Naive B cell (primary cell): ENCODE data around the gene SPRR2F. TPM values are rescaled to one million over a fixed set of nuclear protein-coding genes. Genes with fewer than 3 reads are reported as not detected.
A peak's percentile ranks its signal among the peaks of the same experiment; 100 is the strongest.
"Not testable (repeated sequence)": the region's sequence is repeated elsewhere in the genome, so short reads cannot be mapped to it uniquely, and the experiment has no call there.

Source experiments
- ATAC-seq, 2 donors: fragments of 150-1000 bp; cut with Tn5 transposase; 2 replicates each; pipeline ENCODE4 v1.10.0; 2021; ENCODE audit warnings: low read depth in 2 of 2, mild to moderate bottlenecking in 2 of 2, moderate library complexity in 2 of 2
- DNase-seq: peaks from one replicate; pipeline ENCODE4 v3.0.0; 2022
- H3K27ac Mint-ChIP-seq, 6 donors: one replicate each; pipeline ENCODE4 v1.8.0; 2020 to 2022; ENCODE audit warnings: mild to moderate bottlenecking in 6 of 6, mixed read lengths in 6 of 6, moderate library complexity in 5 of 6, inconsistent platforms in 2 of 6
- H3K27me3 Mint-ChIP-seq, 3 donors: one replicate each; pipeline ENCODE4 v1.8.0; 2021 to 2022; ENCODE audit warnings: mixed read lengths in 3 of 3, mild to moderate bottlenecking in 1 of 3
- H3K36me3 Mint-ChIP-seq, 2 donors: one replicate each; pipeline ENCODE4 v1.8.0; 2020 to 2022; ENCODE audit warnings: mixed read lengths in 2 of 2, inconsistent platforms in 1 of 2, mild to moderate bottlenecking in 1 of 2
- H3K4me1 Mint-ChIP-seq, 3 donors: one replicate each; pipeline ENCODE4 v1.8.0; 2020 to 2022; ENCODE audit warnings: mixed read lengths in 3 of 3, inconsistent platforms in 1 of 3, mild to moderate bottlenecking in 1 of 3, moderate library complexity in 1 of 3
- H3K4me3 Mint-ChIP-seq, 8 donors: one replicate each; pipeline ENCODE4 v1.8.0; 2020 to 2022; ENCODE audit warnings: mild to moderate bottlenecking in 8 of 8, mixed read lengths in 8 of 8, moderate library complexity in 8 of 8, inconsistent platforms in 2 of 8
- H3K9me3 Mint-ChIP-seq, 7 donors: one replicate each; pipeline ENCODE4 v1.8.0; 2020 to 2022; ENCODE audit warnings: mixed read lengths in 7 of 7, mild to moderate bottlenecking in 5 of 7, inconsistent platforms in 2 of 7, moderate library complexity in 1 of 7
- polyA plus RNA-seq, 6 donors: library from polyadenylated mRNA; unstranded; fragments of 300-500 nt; fragmentation: Illumina TruSeq; gene quantifications; one replicate each; pipeline ENCODE4 v1.2.3, GENCODE V29; 2021; ENCODE audit warnings: low read depth in 6 of 6

SPRR2F gene
- polyA plus RNA-seq, 6 donors from 2014 or later = not detected

DNA sequence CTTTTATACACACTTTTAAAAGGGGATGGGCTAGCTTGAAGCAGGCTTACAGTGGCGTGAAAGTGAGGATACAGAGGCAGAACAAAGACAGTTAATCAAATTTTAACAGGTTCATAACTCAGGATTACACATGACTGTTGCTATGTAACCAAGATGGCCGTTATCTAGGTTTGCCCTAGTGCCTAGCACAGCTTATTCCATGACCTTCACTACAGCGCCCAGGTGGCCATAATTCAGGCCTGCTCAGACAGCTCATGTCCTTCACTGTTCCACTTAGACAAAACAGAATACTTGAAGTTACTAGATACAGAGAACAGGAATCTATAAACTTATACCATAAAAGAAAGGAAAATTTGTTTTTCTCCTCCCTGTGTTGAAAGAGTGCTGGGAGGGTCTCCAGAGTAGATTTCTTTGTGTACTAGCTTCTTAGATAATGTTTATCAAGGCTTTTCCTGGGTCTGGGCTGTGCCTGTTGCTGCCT, 6.2 kb upstream of the SPRR2F start:
- H3K36me3 Mint-ChIP-seq = peaks cover 0 to 2% of the 10 kb centered on the region in 2 donors
- no peak overlapping the region for H3K4me3 Mint-ChIP-seq
- H3K27me3 Mint-ChIP-seq = peaks cover 11 to 56% (median 36%) of the 10 kb centered on the region in 3 donors
- H3K4me1 Mint-ChIP-seq = no peaks in the 10 kb centered on the region
- ATAC-seq (no peak), DNase-seq (no peak)
- no peak overlapping the region for H3K27ac Mint-ChIP-seq
- peaks cover under 1 to 18% (median 6%) of the 10 kb centered on the region in 7 donors for H3K9me3 Mint-ChIP-seq

DNA sequence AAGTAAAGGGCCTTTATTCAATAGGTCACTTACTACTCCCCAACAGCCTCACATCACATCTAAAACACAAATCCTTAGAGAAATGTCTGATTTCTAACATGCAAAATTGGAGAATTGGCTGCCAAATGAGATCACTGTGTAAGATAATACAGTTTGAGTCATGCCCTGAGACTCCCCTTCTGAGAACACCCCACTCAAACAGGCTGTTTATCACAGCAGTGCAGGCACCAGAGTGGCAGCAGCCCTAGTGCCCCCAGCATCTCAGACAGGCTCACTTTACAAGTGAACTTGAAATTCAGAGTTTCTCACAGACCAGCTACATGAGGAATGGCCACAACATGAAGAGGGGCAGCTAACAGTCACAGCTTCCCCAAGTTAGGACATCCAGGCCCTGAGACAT, 1.9 kb upstream of the SPRR2F start:
- not testable (repeated sequence) for H3K36me3 Mint-ChIP-seq, H3K27ac Mint-ChIP-seq, H3K9me3 Mint-ChIP-seq, DNase-seq, ATAC-seq, H3K4me1 Mint-ChIP-seq, H3K4me3 Mint-ChIP-seq
- H3K27me3 Mint-ChIP-seq = peaks cover 20 to 65% (median 36%) of the 10 kb centered on the region in 3 donors

DNA sequence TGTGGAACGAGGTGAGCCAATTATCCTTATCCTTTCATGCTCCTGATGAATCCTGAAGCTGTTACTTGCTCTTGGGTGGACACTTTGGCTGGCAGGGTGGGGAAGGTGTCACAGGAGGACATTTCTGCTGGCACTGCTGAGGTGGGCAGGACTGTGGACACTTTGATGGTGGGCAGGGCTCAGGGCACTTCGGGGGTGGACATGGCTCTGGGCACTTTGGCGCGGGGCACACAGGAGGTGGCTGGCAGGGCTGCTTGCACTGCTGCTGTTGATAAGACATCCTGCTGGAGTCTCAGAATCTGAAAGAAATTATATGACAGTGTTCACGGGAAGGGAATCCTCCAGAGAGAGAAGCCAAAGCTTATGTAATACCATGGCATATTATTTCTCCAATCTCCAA, 862 bp downstream of the SPRR2F start:
- not testable (repeated sequence) for DNase-seq, H3K27ac Mint-ChIP-seq, H3K36me3 Mint-ChIP-seq, ATAC-seq, H3K4me1 Mint-ChIP-seq, H3K4me3 Mint-ChIP-seq
- Mint-ChIP-seq H3K9me3 (peaks cover under 1 to 14% (median 10%) of the 10 kb centered on the region in 7 donors), H3K27me3 (peaks cover 20 to 41% (median 26%) of the 10 kb centered on the region in 3 donors)

DNA sequence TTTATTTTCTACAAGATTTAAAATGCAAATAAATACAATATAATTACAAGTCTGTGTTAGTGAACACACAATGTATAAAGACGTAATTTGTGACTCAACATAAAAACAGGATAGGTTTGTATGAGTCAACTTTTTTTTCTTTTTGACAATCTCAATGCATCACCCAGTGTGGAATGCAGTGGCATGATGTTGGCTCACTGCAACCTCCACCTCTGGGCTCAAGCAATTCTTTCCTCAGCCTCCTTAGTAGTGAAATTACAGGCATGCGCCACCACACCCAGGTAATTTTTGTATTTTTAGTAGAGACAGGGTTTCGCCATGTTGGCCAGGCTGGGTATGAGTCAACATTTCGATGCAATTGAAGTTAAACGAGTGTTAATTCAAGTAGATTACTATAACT, 13.1 kb downstream of the SPRR2F start:
- H3K4me3 Mint-ChIP-seq = no peak overlapping the region
- H3K36me3 Mint-ChIP-seq = no peaks in the 10 kb centered on the region
- no peak overlapping the region for H3K27ac Mint-ChIP-seq
- H3K4me1 Mint-ChIP-seq = no peaks in the 10 kb centered on the region
- ATAC-seq (no peak), DNase-seq (no peak)
- H3K27me3 Mint-ChIP-seq = peaks cover 7 to 38% (median 37%) of the 10 kb centered on the region in 3 donors
- H3K9me3 Mint-ChIP-seq = peaks cover 0 to 15% (median 9%) of the 10 kb centered on the region in 7 donors

DNA sequence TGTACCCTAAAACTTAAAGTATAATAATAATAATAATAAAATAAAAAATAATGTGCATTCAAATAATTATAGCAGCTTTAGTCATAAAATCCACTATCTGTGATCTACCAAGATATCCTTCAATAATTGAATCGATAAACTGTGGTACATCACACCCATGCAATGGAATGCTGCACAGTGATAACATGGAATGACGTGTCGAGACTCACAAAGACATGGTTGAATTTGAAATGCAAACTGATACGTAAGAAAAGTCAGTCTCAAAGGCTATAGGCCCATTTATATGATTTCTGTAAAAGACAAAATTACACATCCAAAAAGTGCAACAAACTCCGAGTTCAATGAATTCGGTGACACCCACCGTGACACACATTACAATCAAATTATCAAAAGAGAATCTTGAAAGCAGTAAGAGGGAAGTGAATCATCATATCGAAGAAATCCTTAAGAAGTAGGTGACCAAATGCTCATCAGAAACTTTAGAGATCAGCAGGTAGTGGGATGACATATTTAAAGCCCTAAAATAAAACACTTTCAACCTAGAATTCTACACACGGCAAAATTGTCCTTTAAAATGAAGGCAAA, 13.8 kb downstream of the SPRR2F start:
- DNase-seq (no peak), ATAC-seq (no peak)
- Mint-ChIP-seq H3K36me3 (no peaks in the 10 kb centered on the region), H3K4me1 (no peaks in the 10 kb centered on the region), H3K27me3 (peaks cover 11 to 33% (median 32%) of the 10 kb centered on the region in 3 donors), H3K4me3 (no peak overlapping the region), H3K27ac (no peak overlapping the region), H3K9me3 (peaks cover 0 to 8% (median 4%) of the 10 kb centered on the region in 7 donors)

DNA sequence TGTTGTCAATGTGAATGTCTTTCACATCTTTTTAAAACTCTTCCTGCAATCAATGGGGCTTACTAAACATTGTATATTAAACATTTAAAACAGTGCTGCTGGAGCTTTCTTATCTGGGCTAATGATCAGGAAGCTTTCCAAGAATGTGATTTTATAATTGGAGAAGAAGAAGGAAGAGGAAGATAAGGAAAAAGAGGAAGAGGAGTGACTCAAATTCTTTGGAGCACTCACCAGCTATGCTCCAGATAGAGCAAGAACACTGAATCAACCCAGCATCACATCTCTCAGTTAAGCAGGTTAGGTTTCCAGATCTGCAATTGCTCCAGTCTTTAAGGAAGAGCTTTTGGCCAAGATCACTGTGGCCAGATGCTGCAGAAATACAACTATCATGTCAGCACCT, 17.6 kb downstream of the SPRR2F start:
- Mint-ChIP-seq H3K9me3 (no peaks in the 10 kb centered on the region), H3K4me1 (no peaks in the 10 kb centered on the region)
- no peak for ATAC-seq

DNA sequence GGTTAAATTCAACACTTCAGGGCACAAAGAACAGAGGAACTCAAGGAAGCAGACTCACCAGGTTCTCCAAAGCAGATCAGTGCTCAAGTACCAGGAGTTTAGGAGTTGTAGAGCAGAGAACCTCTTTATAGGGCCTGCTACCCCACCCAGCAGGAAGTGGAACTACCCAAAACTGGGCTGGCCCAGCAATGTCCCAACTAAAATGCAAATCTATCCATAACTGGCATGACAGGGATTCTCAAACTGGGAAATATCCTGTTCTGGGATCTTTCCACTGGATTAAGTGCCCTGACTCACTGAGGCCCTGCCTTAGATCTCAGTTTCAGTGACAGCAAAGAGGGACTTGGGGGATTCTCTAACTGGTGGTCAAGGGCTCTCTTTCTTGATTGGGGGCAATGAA, 18.9 kb downstream of the SPRR2F start, which contains the start of gene SPRR2E:
Gene SPRR2E (minus strand): TSS at position 101 of the 400 bp plus-strand sequence. CDS start 775 bp downstream, outside the sequence.
- Mint-ChIP-seq H3K4me3 (no peak within 1 kb of the TSS), H3K27ac (peak within 1 kb of the TSS in 2 of 6 donors; percentile 8 to 42), H3K4me1 (no peaks in the 10 kb centered on the region), H3K27me3 (peaks cover 15 to 22% (median 19%) of the 10 kb centered on the region in 3 donors), H3K9me3 (peaks cover 0 to 1% (median 0%) of the 10 kb centered on the region in 7 donors), H3K36me3 (no peaks in the 10 kb centered on the region)
- DNase-seq (no peak), ATAC-seq (no peak)

More for the DNA sequence above, 17.6 kb downstream of the SPRR2F start:
- Mint-ChIP-seq H3K27me3 (peaks cover 11 to 22% (median 19%) of the 10 kb centered on the region in 3 donors), H3K4me3 (no peak overlapping the region), H3K36me3 (no peaks in the 10 kb centered on the region), H3K27ac (no peak overlapping the region)
- DNase-seq = no peak

DNA sequence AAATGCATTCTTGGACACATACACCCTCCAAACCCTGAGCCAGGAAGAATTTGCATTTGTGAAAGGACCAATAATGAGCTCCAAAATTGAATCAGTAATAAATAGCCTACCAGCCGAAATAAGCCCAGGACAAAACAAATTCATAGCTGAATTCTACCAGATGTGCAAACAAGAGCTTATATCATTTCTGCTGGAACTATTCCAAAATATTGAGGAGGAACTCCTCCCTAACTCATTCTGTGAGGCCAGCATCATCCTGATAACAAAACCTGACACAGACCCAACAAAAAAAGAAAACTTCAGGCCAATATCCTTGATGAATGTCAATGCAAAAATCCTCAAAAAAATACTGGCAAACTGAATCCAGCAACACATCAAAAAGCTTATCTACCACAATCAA, 25.7 kb downstream of the SPRR2F start:
- Mint-ChIP-seq H3K27ac (no peak overlapping the region), H3K4me3 (no peak overlapping the region), H3K36me3 (no peaks in the 10 kb centered on the region), H3K4me1 (no peaks in the 10 kb centered on the region), H3K9me3 (peaks cover 0 to 10% (median 0%) of the 10 kb centered on the region in 7 donors), H3K27me3 (peaks cover 16 to 54% (median 28%) of the 10 kb centered on the region in 3 donors)
- ATAC-seq (no peak), DNase-seq (no peak)

DNA sequence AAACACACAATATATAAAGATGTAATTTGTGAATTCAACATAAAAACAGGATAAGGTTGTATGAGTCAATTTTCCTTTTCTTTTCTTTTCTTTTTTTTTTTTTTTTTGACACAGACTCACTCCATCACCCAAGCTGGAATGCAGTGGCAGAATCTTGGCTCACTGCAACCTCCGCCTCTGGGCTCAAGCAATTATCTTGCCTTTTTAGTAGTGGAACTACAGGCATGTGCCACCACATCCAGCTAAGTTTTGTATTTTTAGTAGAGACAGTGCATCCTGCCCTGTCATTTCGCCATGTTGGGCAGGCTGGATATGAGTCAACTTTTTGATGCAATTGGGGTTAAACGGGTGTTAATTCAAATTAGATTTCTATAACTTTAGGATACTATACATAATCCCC, 31.6 kb downstream of the SPRR2F start:
- H3K27ac Mint-ChIP-seq = no peak overlapping the region
- peaks cover 15 to 44% (median 36%) of the 10 kb centered on the region in 3 donors for H3K27me3 Mint-ChIP-seq
- ATAC-seq (no peak), DNase-seq (no peak)
- H3K9me3 Mint-ChIP-seq = peaks cover 4 to 34% (median 16%) of the 10 kb centered on the region in 7 donors
- no peaks in the 10 kb centered on the region for H3K4me1 Mint-ChIP-seq
- H3K36me3 Mint-ChIP-seq = peaks cover 5 to 7% of the 10 kb centered on the region in 2 donors
- H3K4me3 Mint-ChIP-seq = no peak overlapping the region

DNA sequence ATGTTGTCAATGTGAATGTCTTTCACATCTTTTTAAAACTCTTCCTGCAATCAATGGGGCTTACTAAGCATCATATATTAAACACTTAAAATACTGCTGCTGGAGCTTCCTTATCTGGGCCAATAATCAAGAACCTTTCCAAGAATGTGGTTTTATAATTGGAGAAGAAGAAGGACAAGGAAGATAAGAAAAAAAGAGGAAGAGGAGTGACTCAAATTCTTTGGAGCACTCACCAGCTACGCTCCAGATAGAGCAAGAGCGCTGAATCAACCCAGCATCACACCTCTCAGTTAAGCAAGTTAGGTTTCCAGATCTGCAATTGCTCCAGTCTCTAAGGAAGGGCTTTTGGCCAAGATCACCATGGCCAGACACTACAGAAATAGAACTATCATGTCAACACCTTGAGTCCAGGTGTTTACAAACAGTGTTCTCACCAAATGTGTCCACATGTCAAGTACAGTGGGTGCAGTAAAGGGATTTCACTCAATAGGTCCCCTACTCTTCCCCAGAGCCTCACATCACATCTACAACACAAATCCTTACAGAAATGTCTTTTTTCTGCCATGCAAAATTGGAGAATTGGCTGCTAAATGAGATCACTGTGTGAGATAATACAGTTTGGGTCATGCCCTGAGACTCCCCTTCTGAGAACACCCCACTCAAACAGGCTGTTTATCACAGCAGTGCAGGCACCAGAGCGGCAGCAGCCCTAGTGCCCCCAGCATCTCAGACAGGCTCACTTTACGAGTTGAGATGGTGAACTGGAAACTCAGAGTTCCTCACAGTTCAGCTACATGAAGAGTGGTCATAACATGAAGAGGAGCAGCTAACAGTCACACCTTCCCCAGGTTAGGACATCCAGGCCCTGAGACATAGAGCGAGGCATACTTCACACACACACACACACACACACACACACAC, 40.2 kb downstream of the SPRR2F start:
- H3K36me3 Mint-ChIP-seq = no peaks in the 10 kb centered on the region
- ATAC-seq = no peak

DNA sequence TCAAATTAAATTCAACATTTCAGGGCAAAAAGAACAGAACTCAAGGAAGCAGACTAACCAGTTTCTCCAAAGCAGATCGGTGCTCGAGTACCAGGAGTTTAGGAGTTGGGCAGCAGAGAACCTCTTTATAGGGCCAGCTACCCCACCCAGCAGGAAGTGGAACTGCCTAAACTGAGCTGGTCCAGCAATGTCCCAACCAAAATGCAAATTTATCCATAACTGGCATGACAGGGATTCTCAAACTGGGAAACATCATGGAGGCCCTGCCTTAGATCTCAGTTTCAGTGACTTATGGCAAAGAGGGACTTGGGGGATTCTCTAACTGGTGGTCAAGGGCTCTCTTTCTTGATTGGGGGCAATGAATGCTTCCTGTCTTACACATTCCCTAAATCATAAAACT, 41.8 kb downstream of the SPRR2F start, which contains the start of gene SPRR2B:
Gene SPRR2B (minus strand): TSS at position 101 of the 400 bp plus-strand sequence. CDS start 772 bp downstream, outside the sequence.
- H3K36me3 Mint-ChIP-seq = no peaks in the 10 kb centered on the region
- no peak for DNase-seq
- peak within 1 kb of the TSS in 1 of 6 donors; percentile 3 for H3K27ac Mint-ChIP-seq

More for the DNA sequence above, 40.2 kb downstream of the SPRR2F start:
- peaks cover 13 to 26% (median 19%) of the 10 kb centered on the region in 3 donors for H3K27me3 Mint-ChIP-seq
- H3K27ac Mint-ChIP-seq = peak overlapping the region in 1 of 6 donors; percentile 10
- no peak for DNase-seq
- no peaks in the 10 kb centered on the region for H3K4me1 Mint-ChIP-seq
- H3K9me3 Mint-ChIP-seq = peaks cover 0 to 9% (median 5%) of the 10 kb centered on the region in 7 donors
- H3K4me3 Mint-ChIP-seq = no peak overlapping the region

DNA sequence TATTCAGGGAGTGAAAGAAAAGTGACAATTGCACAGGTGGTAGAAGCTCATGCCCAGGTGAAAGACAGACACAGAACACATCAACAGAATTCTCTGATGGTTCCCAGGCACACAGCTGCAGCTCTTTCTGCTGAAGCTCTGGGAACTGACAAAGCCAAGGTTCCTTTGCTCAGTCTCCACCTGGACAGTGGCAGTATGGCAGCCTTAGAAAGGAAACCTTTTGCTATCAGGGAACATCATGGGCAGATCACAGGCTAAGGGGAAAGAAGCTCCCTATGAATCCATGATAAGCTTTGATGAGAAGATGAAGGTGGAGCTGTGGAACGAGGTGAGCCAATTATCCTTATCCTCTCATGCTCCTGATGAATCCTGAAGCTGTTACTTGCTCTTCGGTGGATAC, 43.1 kb downstream of the SPRR2F start:
- no peak overlapping the region for H3K27ac Mint-ChIP-seq
- no peak overlapping the region for H3K4me3 Mint-ChIP-seq
- H3K27me3 Mint-ChIP-seq = peaks cover 22 to 36% (median 24%) of the 10 kb centered on the region in 3 donors
- no peak for DNase-seq
- H3K9me3 Mint-ChIP-seq = peaks cover 0 to 5% (median 0%) of the 10 kb centered on the region in 7 donors
- ATAC-seq = no peak
- H3K4me1 Mint-ChIP-seq = no peaks in the 10 kb centered on the region
- H3K36me3 Mint-ChIP-seq = no peaks in the 10 kb centered on the region

More for the DNA sequence above, 41.8 kb downstream of the SPRR2F start, which contains the start of gene SPRR2B:
- Mint-ChIP-seq H3K4me3 (no peak within 1 kb of the TSS), H3K27me3 (peaks cover 12 to 26% (median 22%) of the 10 kb centered on the region in 3 donors), H3K4me1 (no peaks in the 10 kb centered on the region), H3K9me3 (no peaks in the 10 kb centered on the region)
- ATAC-seq = no peak
